K562 (cell line): ENCODE measurements around the gene SLC44A5. TPM values are rescaled to one million over a fixed set of nuclear protein-coding genes. Genes with fewer than 3 reads are reported as not detected.
"Not testable (repeated sequence)": the region's sequence is repeated elsewhere in the genome, so short reads cannot be mapped to it uniquely, and the experiment has no call there.

ENCODE experiments used
- ATF1 ChIP-seq, 2 experiments: fragments of 450-650 bp in 1 of 2; IDR thresholded peaks; 2 replicates each; pipeline ENCODE4 v1.6.1; 2016; ENCODE audit warnings: missing compliant biosample characterization in 1 of 2, missing genetic modification characterization in 1 of 2
- FOXA3 ChIP-seq, 2 experiments: fragments of 450-650 bp in 1 of 2; sonication (generic) in 1 of 2; formaldehyde crosslinking; IDR thresholded peaks in 1 of 2; conservative IDR thresholded peaks in 1 of 2; 2 replicates each; pipeline versions ENCODE4 v1.4.0 to v1.8.0; 2020 to 2022; ENCODE audit warnings: mild to moderate bottlenecking in 2 of 2, missing genetic modification reagents in 1 of 2
- KAT8 ChIP-seq: fragments of 450-650 bp; IDR thresholded peaks from 2 replicates; pipeline ENCODE4 v1.6.1; 2016; ENCODE audit warnings: low read depth, mild to moderate bottlenecking
- MEIS2 ChIP-seq: fragments of 450-650 bp; IDR thresholded peaks from 2 replicates; pipeline ENCODE4 v1.6.1; 2014; ENCODE audit warnings: mild to moderate bottlenecking; ENCODE audit not compliant: partially characterized antibody
- NFRKB ChIP-seq: fragments of 450-650 bp; IDR thresholded peaks from 2 replicates; pipeline ENCODE4 v1.6.1; 2016; ENCODE audit warnings: low read depth
- ZNF311 ChIP-seq: fragments of 250-450 bp; sonication (Bioruptor Pico); IDR thresholded peaks from 2 replicates; pipeline ENCODE4 v1.4.0; 2020; ENCODE audit warnings: mild to moderate bottlenecking, moderate library complexity
- polyA plus RNA-seq, 8 experiments: library from polyadenylated mRNA; depleted of rRNA in 4 of 8; stranded (reverse) in 5 of 8; unstranded in 3 of 8; fragments of >200 nt; fragmentation: Nextera tagmentation in 2 of 8; fragmentation: Illumina TruSeq in 1 of 8; extraction: Ambion mirVana in 2 of 8; extraction: Trizol in 1 of 8; gene quantifications; 2 replicates each; pipeline versions ENCODE4 v1.2.1 to v1.2.3, GENCODE V29; 2011 to 2014; ENCODE audit warnings: inconsistent platforms in 1 of 8, missing spikeins in 1 of 8
- total RNA-seq, 7 experiments: library from RNA; depleted of rRNA in 6 of 7; stranded (reverse); fragments of >200 nt in 6 of 7; fragmentation: Illumina TruSeq in 2 of 7; extraction: Trizol in 2 of 7; gene quantifications; 2 replicates each; pipeline versions ENCODE4 v1.2.1 to v1.2.3, GENCODE V29; 2011 to 2021; ENCODE audit warnings: low replicate concordance in 1 of 7
- TF ChIP-seq, protein P1 (sequence below), 2 experiments: fragments of 450-650 bp; conservative IDR thresholded peaks; 2 replicates each; pipeline ENCODE4 v1.6.1; 2017; ENCODE audit warnings: mild to moderate bottlenecking in 2 of 2, moderate library complexity in 2 of 2

Gene SLC44A5
- total and polyA plus RNA-seq, 9 of the 15 experiments (the other 6 are each of a cell fraction or from before 2014, with no cell fraction given), result 1.2 to 10.1 (median 3.2) TPM

DNA sequence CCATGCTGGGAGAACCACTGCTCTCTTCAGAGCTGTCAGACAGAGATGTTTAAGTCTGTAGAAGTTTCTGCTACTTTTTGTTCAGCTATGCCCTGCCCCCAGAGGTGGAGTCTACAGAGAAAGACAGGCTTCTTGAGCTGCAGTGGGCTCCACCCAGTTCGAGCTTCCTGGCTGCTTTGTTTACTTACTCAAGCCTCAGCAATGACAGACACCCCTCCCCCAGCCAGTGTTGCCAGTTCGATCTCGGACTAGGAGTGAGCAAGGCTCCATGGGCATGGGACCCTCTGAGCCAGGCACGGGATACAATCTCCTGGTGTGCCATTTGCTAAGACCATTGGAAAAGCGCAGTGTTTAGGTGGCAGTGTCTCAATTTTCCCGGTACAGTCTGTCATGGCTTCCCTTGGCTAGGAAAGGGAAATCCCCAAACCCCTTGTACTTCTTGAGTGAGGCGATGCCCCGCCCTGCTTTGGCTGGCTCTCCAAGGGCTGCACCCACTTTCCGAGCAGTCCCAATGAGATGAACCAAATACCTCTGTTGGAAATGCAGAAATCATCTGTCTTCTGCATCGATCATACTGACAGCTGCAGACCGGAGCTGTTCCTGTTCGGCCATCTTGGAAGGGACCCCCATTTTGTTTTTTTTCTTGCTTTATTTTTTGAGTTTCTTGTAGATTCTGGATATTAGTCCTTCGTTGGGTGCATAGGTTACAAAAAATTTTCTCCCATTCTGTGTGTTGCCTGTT, 429.5 kb downstream of the SLC44A5 start (continued):
- TF ChIP-seq, protein P1, sequence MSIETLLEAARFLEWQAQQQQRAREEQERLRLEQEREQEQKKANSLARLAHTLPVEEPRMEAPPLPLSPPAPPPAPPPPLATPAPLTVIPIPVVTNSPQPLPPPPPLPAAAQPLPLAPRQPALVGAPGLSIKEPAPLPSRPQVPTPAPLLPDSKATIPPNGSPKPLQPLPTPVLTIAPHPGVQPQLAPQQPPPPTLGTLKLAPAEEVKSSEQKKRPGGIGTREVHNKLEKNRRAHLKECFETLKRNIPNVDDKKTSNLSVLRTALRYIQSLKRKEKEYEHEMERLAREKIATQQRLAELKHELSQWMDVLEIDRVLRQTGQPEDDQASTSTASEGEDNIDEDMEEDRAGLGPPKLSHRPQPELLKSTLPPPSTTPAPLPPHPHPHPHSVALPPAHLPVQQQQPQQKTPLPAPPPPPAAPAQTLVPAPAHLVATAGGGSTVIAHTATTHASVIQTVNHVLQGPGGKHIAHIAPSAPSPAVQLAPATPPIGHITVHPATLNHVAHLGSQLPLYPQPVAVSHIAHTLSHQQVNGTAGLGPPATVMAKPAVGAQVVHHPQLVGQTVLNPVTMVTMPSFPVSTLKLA (conservative IDR thresholded peaks at IDR 0.05), result 0 out of 4 replicates have a peak, but pooled peaks of 1 of the 2 experiments have one; percentile 23
- TF ChIP-seq NFRKB (peak; percentile 55; the same call in 1 of the 2 replicates), ATF1 (tag; IDR thresholded peaks at IDR 0.05) (peak; percentile 25; the same call in 1 of the 2 replicates), FOXA3 (CRISPR knock-in tag; conservative IDR thresholded peaks at IDR 0.05 in 1 of 2, IDR thresholded peaks at IDR 0.05 in 1 of 2) (peak in 1 of 2 experiments; percentile 92; a peak in 2 of 4 replicates), KAT8 (peak; percentile 47; the same call in 1 of the 2 replicates), ZNF311 (CRISPR knock-in tag) (0 out of 2 replicates have a peak, but pooled peaks have one; percentile 23), MEIS2 (peak; percentile 59)
- TF ChIP-seq ATF1 (CRISPR knock-in tag; IDR thresholded peaks at IDR 0.05), result not testable (repeated sequence)
